ENCODE measurements around the gene KCNK3. TPM values are rescaled to one million over a fixed set of nuclear protein-coding genes. Genes with fewer than 3 reads are reported as not detected.

The KCNK3 gene
- total and polyA plus RNA-seq, 10 of the 15 experiments (the other 5 are each of a cell fraction or from before 2014, with no cell fraction given) = 0.13 TPM; not detected in 9

DNA sequence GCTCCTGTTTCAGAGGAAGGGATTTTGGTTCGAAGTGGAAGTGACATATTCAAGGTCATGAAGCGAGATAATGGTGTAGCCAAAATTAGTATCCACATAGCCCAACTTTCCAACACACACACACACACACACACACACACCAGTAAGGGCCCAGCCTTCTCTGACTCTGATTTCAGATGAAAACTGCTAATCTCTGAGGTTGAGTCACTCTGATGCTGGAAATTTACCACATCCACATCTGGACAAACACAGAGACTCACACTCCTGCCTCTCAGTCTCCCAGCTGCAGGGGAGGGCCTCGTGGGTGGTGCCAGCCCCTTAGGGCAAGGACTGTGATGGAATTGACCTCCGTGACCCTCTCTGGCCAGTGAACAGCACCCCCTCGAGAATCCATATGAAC lies 42.6 kb downstream of the KCNK3 start:
- H3K36me3 ChIP-seq (ENCODE audit: control insufficient read depth in 2 of 2, insufficient read depth in 2 of 2, low read length in 1 of 2) = no peaks in the 10 kb centered on the region
- no peaks in the 10 kb centered on the region for H3K9me3 ChIP-seq (replicated peaks; ENCODE audit: control insufficient read depth, insufficient read depth, low read length)
- no TSS peak for BruUV-seq (replicated peaks)
- ChIA-PET CTCF (interaction anchor here (1.4 kb wide), 1 partner anchor 10 kb away, joined by 4 read pairs; no protein-coding TSS in a partner anchor), RAD21 (ENCODE audit: unreplicated experiment) (no interaction called here), POLR2A (no interaction called here), SMC1A (ENCODE audit: uncharacterized antibody, unreplicated experiment) (no interaction called here)
- no peak overlapping the region for H3K4me3 ChIP-seq
- H4K20me1 ChIP-seq (ENCODE audit: control insufficient read depth, insufficient read depth) = no peaks in the 10 kb centered on the region
- intact Hi-C loops (cut with micrococcal nuclease; ENCODE audit: unreplicated experiment) (no loop called here), in situ Hi-C loops (cut with MboI) (no loop called here)
- no peak for TF ChIP-seq NFYA (IDR thresholded peaks at IDR 0.05; ENCODE audit: borderline replicate concordance, low read depth, low read length)
- TF ChIP-seq, protein P1, sequence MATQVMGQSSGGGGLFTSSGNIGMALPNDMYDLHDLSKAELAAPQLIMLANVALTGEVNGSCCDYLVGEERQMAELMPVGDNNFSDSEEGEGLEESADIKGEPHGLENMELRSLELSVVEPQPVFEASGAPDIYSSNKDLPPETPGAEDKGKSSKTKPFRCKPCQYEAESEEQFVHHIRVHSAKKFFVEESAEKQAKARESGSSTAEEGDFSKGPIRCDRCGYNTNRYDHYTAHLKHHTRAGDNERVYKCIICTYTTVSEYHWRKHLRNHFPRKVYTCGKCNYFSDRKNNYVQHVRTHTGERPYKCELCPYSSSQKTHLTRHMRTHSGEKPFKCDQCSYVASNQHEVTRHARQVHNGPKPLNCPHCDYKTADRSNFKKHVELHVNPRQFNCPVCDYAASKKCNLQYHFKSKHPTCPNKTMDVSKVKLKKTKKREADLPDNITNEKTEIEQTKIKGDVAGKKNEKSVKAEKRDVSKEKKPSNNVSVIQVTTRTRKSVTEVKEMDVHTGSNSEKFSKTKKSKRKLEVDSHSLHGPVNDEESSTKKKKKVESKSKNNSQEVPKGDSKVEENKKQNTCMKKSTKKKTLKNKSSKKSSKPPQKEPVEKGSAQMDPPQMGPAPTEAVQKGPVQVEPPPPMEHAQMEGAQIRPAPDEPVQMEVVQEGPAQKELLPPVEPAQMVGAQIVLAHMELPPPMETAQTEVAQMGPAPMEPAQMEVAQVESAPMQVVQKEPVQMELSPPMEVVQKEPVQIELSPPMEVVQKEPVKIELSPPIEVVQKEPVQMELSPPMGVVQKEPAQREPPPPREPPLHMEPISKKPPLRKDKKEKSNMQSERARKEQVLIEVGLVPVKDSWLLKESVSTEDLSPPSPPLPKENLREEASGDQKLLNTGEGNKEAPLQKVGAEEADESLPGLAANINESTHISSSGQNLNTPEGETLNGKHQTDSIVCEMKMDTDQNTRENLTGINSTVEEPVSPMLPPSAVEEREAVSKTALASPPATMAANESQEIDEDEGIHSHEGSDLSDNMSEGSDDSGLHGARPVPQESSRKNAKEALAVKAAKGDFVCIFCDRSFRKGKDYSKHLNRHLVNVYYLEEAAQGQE (IDR thresholded peaks at IDR 0.05; ENCODE audit: low read depth, low read length) = no peak
- no peak overlapping the region for H2AFZ ChIP-seq (ENCODE audit: control insufficient read depth, low read depth, low read length)
- WGBS (ENCODE audit: insufficient coverage, insufficient replicate concordance, low lambda C conversion rate, missing lambda C conversion rate) = 0% methylated on average over 5 of the region's 5 CpGs
- no peak overlapping the region for H3K4me2 ChIP-seq (ENCODE audit: control insufficient read depth, insufficient read depth)
- DNase-seq (ENCODE audit: low read depth, low spot score) (no peak), FAIRE-seq (no peak), ATAC-seq (no peak)
- H3K27ac ChIP-seq (ENCODE audit: control insufficient read depth, insufficient read depth) = no peak overlapping the region
- H3K79me2 ChIP-seq (ENCODE audit: control insufficient read depth, insufficient read depth, low read length) = no peaks in the 10 kb centered on the region
- H3K4me1 ChIP-seq (ENCODE audit: control insufficient read depth, insufficient read depth, low read length) = no peaks in the 10 kb centered on the region
- no peak overlapping the region for H3K9ac ChIP-seq (ENCODE audit: control insufficient read depth, insufficient read depth, low read length)
- H3K27me3 ChIP-seq (replicated peaks in 1 of 2; ENCODE audit: control insufficient read depth in 2 of 2, insufficient read depth in 2 of 2, low read length in 1 of 2) = peaks cover 0 to 2% of the 10 kb centered on the region in 2 experiments; a peak in 2 of 4 replicates
